IPS DF 6.9 (cell line): Measurements from ENCODE around the gene NAALADL1.

ENCODE experiments used
- DNase-seq: peaks from one replicate; pipeline ENCODE4 v3.0.0-alpha.2; 2013; ENCODE audit warnings: low read depth, low spot score
- H3K27ac ChIP-seq: one replicate; pipeline ENCODE4 v1.5.1; 2013; ENCODE audit warnings: low read length, control low read depth
- H3K27me3 ChIP-seq: 2 replicates; pipeline ENCODE4 v1.6.1; 2013; ENCODE audit warnings: mild to moderate bottlenecking, low read length; ENCODE audit not compliant: control insufficient read depth, insufficient read depth
- H3K36me3 ChIP-seq: 2 replicates; pipeline ENCODE4 v1.6.1; 2013; ENCODE audit warnings: low read length; ENCODE audit not compliant: control insufficient read depth, insufficient read depth
- H3K4me1 ChIP-seq: 2 replicates; pipeline ENCODE4 v1.6.1; 2013; ENCODE audit warnings: low read length; ENCODE audit not compliant: control insufficient read depth, insufficient read depth
- H3K4me3 ChIP-seq: 2 replicates; pipeline ENCODE4 v1.5.1; 2013; ENCODE audit warnings: mild to moderate bottlenecking, low read length
- H3K9me3 ChIP-seq: 2 replicates; pipeline ENCODE4 v1.6.1; 2013; ENCODE audit warnings: low read length, inconsistent platforms; ENCODE audit not compliant: control insufficient read depth, insufficient read depth
- WGBS: extraction: QIAGEN DNeasy Blood & Tissue Kit; methylation state at CpG from one replicate; pipeline ENCODE4 v1.1.7; 2013; ENCODE audit warnings: mixed read lengths, missing lambda C conversion rate; ENCODE audit not compliant: insufficient read length, insufficient coverage; 5-methylcytosine and 5-hydroxymethylcytosine counted together

NAALADL1 gene

DNA sequence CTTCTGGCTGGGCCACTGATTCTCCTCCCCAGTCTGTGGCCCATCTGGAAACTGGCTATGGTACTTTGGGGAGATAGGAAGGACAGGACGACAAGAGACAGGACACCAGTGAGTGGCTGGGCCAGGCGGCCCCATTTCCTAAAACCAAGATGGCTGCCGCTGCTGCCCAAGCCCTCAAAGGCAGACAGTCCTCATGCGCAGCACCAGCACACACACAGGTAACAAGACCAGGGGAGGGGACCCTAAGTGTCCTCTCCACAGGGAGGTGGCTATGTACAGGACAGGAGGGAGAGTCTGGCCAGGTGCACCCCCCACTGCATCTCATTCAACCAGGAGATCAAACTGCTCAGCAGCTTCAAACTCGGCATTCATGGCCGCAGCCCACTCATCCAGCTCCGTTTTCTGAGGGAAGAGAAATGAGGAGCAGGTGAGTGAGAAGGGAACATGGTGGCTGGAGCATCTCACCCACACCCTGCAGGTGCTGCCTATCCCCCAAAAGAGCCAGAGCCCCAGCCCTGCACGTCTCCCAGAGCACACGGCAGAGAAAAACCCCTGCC is 20.5 kb upstream of the NAALADL1 start:
- Histone ChIP-seq H3K4me3 (no peak overlapping the region), H3K9me3 (no peaks in the 10 kb centered on the region), H3K36me3 (peaks cover 18% of the 10 kb centered on the region), H3K27me3 (no peaks in the 10 kb centered on the region), H3K27ac (no peak overlapping the region), H3K4me1 (no peaks in the 10 kb centered on the region)
- WGBS: no CpG with 5 or more reads among the region's 9 CpGs
- DNase-seq: no peak

GRCh38 chr11:65078151-65078550 is 19.8 kb upstream of the NAALADL1 start:
- no peak overlapping the region for H3K4me3 ChIP-seq
- H3K9me3 ChIP-seq: no peaks in the 10 kb centered on the region
- no peaks in the 10 kb centered on the region for H3K4me1 ChIP-seq
- peak; percentile 33 for DNase-seq
- H3K36me3 ChIP-seq: peaks cover 18% of the 10 kb centered on the region
- WGBS: no CpG with 5 or more reads among the region's 3 CpGs
- H3K27ac ChIP-seq: no peak overlapping the region
- H3K27me3 ChIP-seq: no peaks in the 10 kb centered on the region

DNA sequence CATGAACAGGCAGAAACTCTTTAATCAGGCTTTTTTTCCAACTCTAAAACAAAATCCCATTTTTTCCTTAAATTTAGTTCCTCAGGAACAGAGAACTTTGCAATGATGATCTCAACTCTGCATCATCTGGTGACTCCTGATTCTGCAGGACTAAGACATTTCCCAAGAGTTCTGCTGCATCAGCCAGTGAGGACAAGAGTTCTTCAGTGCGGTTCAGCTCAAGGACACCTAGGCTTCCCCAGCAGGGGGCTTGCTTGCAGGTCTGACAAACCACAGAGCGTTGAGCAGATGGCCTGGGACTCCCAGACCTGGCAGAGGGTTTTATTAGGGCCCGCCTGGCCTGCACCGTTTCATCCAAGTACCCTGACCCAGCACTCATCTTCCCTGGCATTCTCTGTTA is 19.1 kb upstream of the NAALADL1 start:
- no peaks in the 10 kb centered on the region for H3K4me1 ChIP-seq
- no peak overlapping the region for H3K27ac ChIP-seq
- no peaks in the 10 kb centered on the region for H3K9me3 ChIP-seq
- DNase-seq: no peak
- H3K27me3 ChIP-seq: no peaks in the 10 kb centered on the region
- H3K4me3 ChIP-seq: no peak overlapping the region
- WGBS: no CpG with 5 or more reads among the region's 4 CpGs
- H3K36me3 ChIP-seq: peaks cover 18% of the 10 kb centered on the region

- no peak overlapping the region for H3K27ac ChIP-seq
- no peaks in the 10 kb centered on the region for H3K9me3 ChIP-seq
- H3K36me3 ChIP-seq: 0 out of 2 replicates have a peak, but pooled peaks cover 3% of the 10 kb centered on the region
- H3K4me3 ChIP-seq: no peak overlapping the region
- no peaks in the 10 kb centered on the region for H3K4me1 ChIP-seq
- no peak for DNase-seq
- no CpG with 5 or more reads among the region's 1 CpG for WGBS
- no peaks in the 10 kb centered on the region for H3K27me3 ChIP-seq
Measured at GRCh38 chr11:65072631-65072966, 14.2 kb upstream of the NAALADL1 start.

- no peak for DNase-seq
- H3K9me3 ChIP-seq: no peaks in the 10 kb centered on the region
- no CpG with 5 or more reads among the region's 4 CpGs for WGBS
- no peaks in the 10 kb centered on the region for H3K36me3 ChIP-seq
- H3K4me3 ChIP-seq: no peak overlapping the region
- no peak overlapping the region for H3K27ac ChIP-seq
- peaks cover 1% of the 10 kb centered on the region; the same call in 1 of the 2 replicates for H3K4me1 ChIP-seq
- H3K27me3 ChIP-seq: no peaks in the 10 kb centered on the region
Measured at GRCh38 chr11:65071907-65072630, 13.7 kb upstream of the NAALADL1 start.

- no peaks in the 10 kb centered on the region for H3K36me3 ChIP-seq
- no peak for DNase-seq
- no peaks in the 10 kb centered on the region for H3K9me3 ChIP-seq
- no peaks in the 10 kb centered on the region for H3K27me3 ChIP-seq
- H3K27ac ChIP-seq: no peak overlapping the region
- no CpG with 5 or more reads among the region's 9 CpGs for WGBS
- peaks cover 9% of the 10 kb centered on the region for H3K4me1 ChIP-seq
- no peak overlapping the region for H3K4me3 ChIP-seq
Measured at GRCh38 chr11:65069217-65069616, 10.9 kb upstream of the NAALADL1 start.

- Histone ChIP-seq H3K4me1 (peaks cover 9% of the 10 kb centered on the region), H3K36me3 (no peaks in the 10 kb centered on the region), H3K27ac (no peak overlapping the region), H3K4me3 (no peak overlapping the region), H3K9me3 (no peaks in the 10 kb centered on the region), H3K27me3 (no peaks in the 10 kb centered on the region)
- no CpG with 5 or more reads among the region's 10 CpGs for WGBS
- DNase-seq: no peak
Measured at GRCh38 chr11:65067446-65067845, 9.1 kb upstream of the NAALADL1 start.

DNA sequence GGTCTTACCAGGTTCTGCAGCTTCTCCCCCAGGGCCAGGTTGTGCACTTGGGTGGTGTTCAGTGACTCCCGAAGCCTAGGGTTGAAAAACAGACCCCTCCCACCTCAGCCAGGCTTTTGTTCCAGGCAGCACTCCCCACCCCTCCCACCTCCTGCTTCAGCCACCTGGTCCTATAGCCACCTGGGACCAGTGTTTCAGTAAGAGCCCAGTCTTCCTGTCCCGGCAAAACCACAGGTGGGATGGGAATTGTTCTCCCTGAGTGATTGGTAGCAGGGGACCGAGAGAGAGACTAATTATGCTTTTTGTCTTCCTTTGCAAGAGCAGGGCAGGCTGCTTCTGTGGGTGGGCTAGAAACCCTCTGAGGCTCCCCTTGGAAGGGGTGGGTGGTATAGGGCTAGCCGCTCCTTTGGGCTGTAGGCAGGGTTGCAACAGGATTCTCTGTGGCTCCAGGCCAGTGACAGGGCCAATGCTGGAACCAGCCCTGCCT is 8.5 kb upstream of the NAALADL1 start:
- Histone ChIP-seq H3K4me3 (no peak overlapping the region), H3K36me3 (no peaks in the 10 kb centered on the region), H3K27ac (no peak overlapping the region), H3K4me1 (peaks cover 9% of the 10 kb centered on the region), H3K27me3 (no peaks in the 10 kb centered on the region), H3K9me3 (no peaks in the 10 kb centered on the region)
- no CpG with 5 or more reads among the region's 4 CpGs for WGBS
- peak; percentile 50 for DNase-seq

- Histone ChIP-seq H3K9me3 (no peaks in the 10 kb centered on the region), H3K36me3 (no peaks in the 10 kb centered on the region), H3K27ac (no peak overlapping the region), H3K4me1 (peaks cover 9% of the 10 kb centered on the region), H3K27me3 (no peaks in the 10 kb centered on the region), H3K4me3 (no peak overlapping the region)
- WGBS: no CpG with 5 or more reads among the region's 11 CpGs
- DNase-seq: no peak
Measured at GRCh38 chr11:65066315-65066714, 8.0 kb upstream of the NAALADL1 start.

- Histone ChIP-seq H3K27me3 (no peaks in the 10 kb centered on the region), H3K36me3 (no peaks in the 10 kb centered on the region), H3K4me1 (peaks cover 9% of the 10 kb centered on the region), H3K27ac (no peak overlapping the region), H3K9me3 (no peaks in the 10 kb centered on the region), H3K4me3 (no peak overlapping the region)
- no peak for DNase-seq
- no CpG with 5 or more reads among the region's 7 CpGs for WGBS
Measured at GRCh38 chr11:65065851-65066250, 7.5 kb upstream of the NAALADL1 start.

- Histone ChIP-seq H3K36me3 (no peaks in the 10 kb centered on the region), H3K27me3 (no peaks in the 10 kb centered on the region), H3K27ac (no peak overlapping the region), H3K4me3 (no peak overlapping the region), H3K4me1 (peaks cover 9% of the 10 kb centered on the region), H3K9me3 (no peaks in the 10 kb centered on the region)
- WGBS: no CpG with 5 or more reads among the region's 4 CpGs
- no peak for DNase-seq
Measured at GRCh38 chr11:65064847-65065240, 6.5 kb upstream of the NAALADL1 start.
